ENCODE measurements around the gene CXCL3.

- no peak for TF ChIP-seq L3MBTL2 (conservative IDR thresholded peaks at IDR 0.05)
- TF ChIP-seq BHLHE40 (IDR thresholded peaks at IDR 0.05; ENCODE audit: borderline replicate concordance): no peak
- no peak for TF ChIP-seq FOXK2 (IDR thresholded peaks at IDR 0.05)
- no peak for TF ChIP-seq CTBP1 (IDR thresholded peaks at IDR 0.05; ENCODE audit: borderline replicate concordance)
- TF ChIP-seq FOXA1 (IDR thresholded peaks at IDR 0.05): no peak
- no peak for TF ChIP-seq PKNOX1 (IDR thresholded peaks at IDR 0.05)
- TF ChIP-seq ELF4 (IDR thresholded peaks at IDR 0.05): no peak
- TF ChIP-seq SP1 (IDR thresholded peaks at IDR 0.05): no peak
- TF ChIP-seq TARDBP (IDR thresholded peaks at IDR 0.05): no peak
- TF ChIP-seq SUZ12 (IDR thresholded peaks at IDR 0.05): no peak
- no peak for TF ChIP-seq ZNF384 (IDR thresholded peaks at IDR 0.05)
- no peak for TF ChIP-seq FOXM1 (IDR thresholded peaks at IDR 0.05; ENCODE audit: borderline replicate concordance)
Measured at GRCh38 chr4:74066232-74066631, 27.7 kb upstream of the CXCL3 start.

Measured in HEK293T (cell line).